ENCODE measurements around the gene CENPN.

DNA sequence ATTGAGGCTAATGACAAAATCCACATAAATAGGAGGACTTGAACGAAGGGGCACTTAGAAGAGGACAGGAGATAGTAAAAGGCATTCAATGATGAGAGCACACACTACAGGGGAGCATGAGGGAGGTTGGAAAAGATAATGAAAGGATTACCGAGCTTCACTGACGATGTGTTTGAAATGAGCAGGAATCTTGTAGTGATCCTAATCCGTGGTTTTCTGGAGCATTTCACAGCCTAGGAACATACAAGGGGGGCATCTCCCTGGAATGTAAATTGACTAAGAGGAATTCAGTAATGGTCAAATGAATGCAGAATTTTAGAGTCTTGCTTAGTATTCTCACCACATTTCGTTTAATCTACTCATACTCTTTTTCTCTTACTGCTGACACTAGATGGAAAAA lies 33.8 kb downstream of the CENPN start:
- TF ChIP-seq, protein P1, sequence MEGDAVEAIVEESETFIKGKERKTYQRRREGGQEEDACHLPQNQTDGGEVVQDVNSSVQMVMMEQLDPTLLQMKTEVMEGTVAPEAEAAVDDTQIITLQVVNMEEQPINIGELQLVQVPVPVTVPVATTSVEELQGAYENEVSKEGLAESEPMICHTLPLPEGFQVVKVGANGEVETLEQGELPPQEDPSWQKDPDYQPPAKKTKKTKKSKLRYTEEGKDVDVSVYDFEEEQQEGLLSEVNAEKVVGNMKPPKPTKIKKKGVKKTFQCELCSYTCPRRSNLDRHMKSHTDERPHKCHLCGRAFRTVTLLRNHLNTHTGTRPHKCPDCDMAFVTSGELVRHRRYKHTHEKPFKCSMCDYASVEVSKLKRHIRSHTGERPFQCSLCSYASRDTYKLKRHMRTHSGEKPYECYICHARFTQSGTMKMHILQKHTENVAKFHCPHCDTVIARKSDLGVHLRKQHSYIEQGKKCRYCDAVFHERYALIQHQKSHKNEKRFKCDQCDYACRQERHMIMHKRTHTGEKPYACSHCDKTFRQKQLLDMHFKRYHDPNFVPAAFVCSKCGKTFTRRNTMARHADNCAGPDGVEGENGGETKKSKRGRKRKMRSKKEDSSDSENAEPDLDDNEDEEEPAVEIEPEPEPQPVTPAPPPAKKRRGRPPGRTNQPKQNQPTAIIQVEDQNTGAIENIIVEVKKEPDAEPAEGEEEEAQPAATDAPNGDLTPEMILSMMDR (IDR thresholded peaks at IDR 0.05; ENCODE audit: low read depth, low read length): no peak
- TF ChIP-seq EZH2phosphoT487 (IDR thresholded peaks at IDR 0.05; ENCODE audit: low read depth): no peak

Data from OCI-LY3 (cell line).